Lung (tissue), 12 donors: Measurements from ENCODE around the gene CTR9. TPM values are rescaled to one million over a fixed set of nuclear protein-coding genes. Genes with fewer than 3 reads are reported as not detected.
A peak's percentile ranks its signal among the peaks of the same experiment; 100 is the strongest.

ENCODE experiments used
- ATAC-seq: fragments of 200-7000 bp; cut with Tn5 transposase; one replicate; pipeline ENCODE4 v1.9.1; 2020; ENCODE audit warnings: moderate number of reproducible peaks; ENCODE audit not compliant: insufficient read depth, low FRiP score
- DNase-seq, 3 donors: peaks; one replicate each; pipeline ENCODE4 v3.0.0-alpha.2; 2013 to 2017
- H3K27ac ChIP-seq, 2 donors: one replicate each; pipeline ENCODE4 v1.5.1; 2013; ENCODE audit warnings: mild to moderate bottlenecking in 2 of 2, moderate library complexity in 2 of 2, control low read depth in 1 of 2, inconsistent platforms in 1 of 2, low read depth in 1 of 2, low read length in 1 of 2
- H3K27me3 ChIP-seq, 3 donors: one replicate each; pipeline ENCODE4 v1.5.1; 2013; ENCODE audit warnings: low read length in 2 of 3; ENCODE audit not compliant: control insufficient read depth in 3 of 3, insufficient read depth in 3 of 3
- H3K36me3 ChIP-seq, 4 donors: one replicate each; pipeline ENCODE4 v1.5.1; 2013; ENCODE audit warnings: low read length in 4 of 4, mild to moderate bottlenecking in 1 of 4, moderate library complexity in 1 of 4; ENCODE audit not compliant: control insufficient read depth in 4 of 4, insufficient read depth in 4 of 4
- H3K4me1 ChIP-seq, 5 donors: one replicate each; pipeline ENCODE4 v1.5.1; 2013; ENCODE audit warnings: low read length in 5 of 5, mild to moderate bottlenecking in 2 of 5, moderate library complexity in 1 of 5; ENCODE audit not compliant: control insufficient read depth in 5 of 5, insufficient read depth in 5 of 5
- H3K4me3 ChIP-seq: one replicate; pipeline ENCODE4 v1.5.1; 2013; ENCODE audit warnings: mild to moderate bottlenecking, control low read depth, moderate library complexity
- H3K9ac ChIP-seq, 2 donors: one replicate each; pipeline ENCODE4 v1.5.1; 2013; ENCODE audit warnings: low read length in 2 of 2, control low read depth in 1 of 2; ENCODE audit not compliant: insufficient read depth in 1 of 2
- H3K9me3 ChIP-seq, 4 donors: one replicate each; pipeline ENCODE4 v1.5.1; 2013; ENCODE audit warnings: low read length in 3 of 4, mild to moderate bottlenecking in 1 of 4, moderate library complexity in 1 of 4; ENCODE audit not compliant: control insufficient read depth in 4 of 4, insufficient read depth in 3 of 4
- WGBS, 2 donors: extraction: QIAGEN DNeasy Blood & Tissue Kit; methylation state at CpG; one replicate each; pipeline ENCODE4 v1.1.7; 2013; 5-methylcytosine and 5-hydroxymethylcytosine counted together
- polyA plus RNA-seq, 2 donors: library from polyadenylated mRNA; stranded (reverse); fragments of 200-250 nt; gene quantifications; one replicate each; pipeline ENCODE4 v1.2.1, GENCODE V29; 2013
- total RNA-seq, 2 donors: library from RNA; depleted of rRNA in 1 of 2; stranded (reverse); fragments of >200 nt in 1 of 2; gene quantifications; one replicate each; pipeline ENCODE4 v1.2.1, GENCODE V29; 2014 to 2021
- TF ChIP-seq, protein P1 (sequence below): IDR thresholded peaks from 2 replicates; pipeline ENCODE4 v1.5.1; 2012; ENCODE audit warnings: mild to moderate bottlenecking; ENCODE audit errors: control extremely low read depth, extremely low read depth
- donor health status: control.
- donor health status: control.
- donor health status: Bipolar disorder and iron deficiency.
- donor health status: healthy.
- donor health status: DM: yes; HTN: yes; CAD: no.

Gene CTR9
- total and polyA plus RNA-seq, 4 donors = 13.2 to 40.0 (median 22.1) TPM

DNA sequence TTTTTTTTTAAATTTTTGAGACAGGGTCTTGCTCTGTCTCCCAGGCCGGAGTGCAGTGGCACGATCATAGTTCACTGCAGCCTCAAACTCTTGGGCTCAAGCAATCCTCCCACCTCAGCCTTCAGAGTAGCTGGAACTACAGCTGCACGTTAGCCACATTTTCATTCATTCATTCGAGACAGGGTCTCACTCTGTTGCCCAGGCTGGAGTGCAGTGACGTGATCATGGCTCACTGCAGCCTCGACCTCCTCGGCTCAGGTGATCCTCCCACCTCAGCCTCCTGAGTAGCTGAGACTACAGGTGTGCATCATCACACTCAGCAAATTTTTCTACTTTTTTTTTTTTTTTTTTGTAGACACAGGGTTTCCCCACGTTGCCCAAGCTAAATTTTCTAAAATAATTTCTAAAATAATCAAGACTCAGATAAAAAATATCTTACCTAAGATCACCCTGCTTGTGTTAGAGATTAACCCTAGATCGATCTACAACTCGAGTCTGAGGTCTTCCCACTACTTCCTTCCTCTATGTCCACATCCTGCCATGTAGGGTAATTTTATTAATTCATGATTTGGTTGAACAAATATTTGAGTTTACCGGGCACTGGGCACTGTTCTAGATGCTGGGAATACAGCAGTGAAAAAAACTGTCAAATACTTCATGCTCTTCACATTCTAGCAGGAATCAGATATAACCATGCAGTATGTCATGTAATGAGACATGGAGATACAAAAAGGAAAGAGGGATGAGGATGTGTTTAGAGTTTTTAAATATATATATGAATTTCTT is 42.6 kb downstream of the CTR9 start:
- Histone ChIP-seq H3K9me3 (no peaks in the 10 kb centered on the region), H3K4me1 (peaks cover 0 to 4% (median 0%) of the 10 kb centered on the region in 5 donors), H3K4me3 (no peak overlapping the region), H3K27me3 (no peaks in the 10 kb centered on the region), H3K9ac (no peak overlapping the region), H3K27ac (no peak overlapping the region), H3K36me3 (peaks cover 7 to 24% (median 23%) of the 10 kb centered on the region in 4 donors)
- TF ChIP-seq, protein P1, sequence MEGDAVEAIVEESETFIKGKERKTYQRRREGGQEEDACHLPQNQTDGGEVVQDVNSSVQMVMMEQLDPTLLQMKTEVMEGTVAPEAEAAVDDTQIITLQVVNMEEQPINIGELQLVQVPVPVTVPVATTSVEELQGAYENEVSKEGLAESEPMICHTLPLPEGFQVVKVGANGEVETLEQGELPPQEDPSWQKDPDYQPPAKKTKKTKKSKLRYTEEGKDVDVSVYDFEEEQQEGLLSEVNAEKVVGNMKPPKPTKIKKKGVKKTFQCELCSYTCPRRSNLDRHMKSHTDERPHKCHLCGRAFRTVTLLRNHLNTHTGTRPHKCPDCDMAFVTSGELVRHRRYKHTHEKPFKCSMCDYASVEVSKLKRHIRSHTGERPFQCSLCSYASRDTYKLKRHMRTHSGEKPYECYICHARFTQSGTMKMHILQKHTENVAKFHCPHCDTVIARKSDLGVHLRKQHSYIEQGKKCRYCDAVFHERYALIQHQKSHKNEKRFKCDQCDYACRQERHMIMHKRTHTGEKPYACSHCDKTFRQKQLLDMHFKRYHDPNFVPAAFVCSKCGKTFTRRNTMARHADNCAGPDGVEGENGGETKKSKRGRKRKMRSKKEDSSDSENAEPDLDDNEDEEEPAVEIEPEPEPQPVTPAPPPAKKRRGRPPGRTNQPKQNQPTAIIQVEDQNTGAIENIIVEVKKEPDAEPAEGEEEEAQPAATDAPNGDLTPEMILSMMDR = no peak
- DNase-seq (no peak), ATAC-seq (no peak)
- 56 to 58% methylated on average over 11 of the region's 11 CpGs for WGBS, 2 donors

DNA sequence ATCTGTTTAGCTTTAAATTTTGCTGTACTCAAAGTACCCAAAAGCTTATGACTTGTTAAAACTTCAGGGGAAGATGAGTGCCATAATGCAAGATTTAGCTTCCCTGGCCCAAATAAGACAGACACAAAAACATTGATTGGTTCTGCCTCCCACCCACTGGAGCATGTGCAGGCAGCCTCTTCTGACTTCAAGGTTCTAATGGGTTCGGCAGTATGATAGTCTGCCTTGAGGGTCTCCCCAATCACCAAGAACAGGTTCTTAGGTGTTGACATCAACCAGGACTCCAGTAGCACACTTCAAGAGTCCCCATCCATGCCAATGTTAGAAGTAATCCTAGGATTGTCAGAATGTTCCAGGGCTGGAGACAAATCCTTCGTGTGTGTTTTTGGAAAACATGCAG is 45.1 kb downstream of the CTR9 start:
- WGBS, 2 donors = 73 to 90% methylated on average over 2 of the region's 2 CpGs
- Histone ChIP-seq H3K27me3 (no peaks in the 10 kb centered on the region), H3K4me3 (no peak overlapping the region), H3K9ac (no peak overlapping the region), H3K36me3 (peaks cover 16 to 49% (median 46%) of the 10 kb centered on the region in 4 donors), H3K9me3 (no peaks in the 10 kb centered on the region), H3K4me1 (peaks cover 0 to 7% (median 0%) of the 10 kb centered on the region in 5 donors), H3K27ac (no peak overlapping the region)
- peak in 1 of 3 donors; percentile 4 for DNase-seq
- TF ChIP-seq, protein P1 = no peak
- no peak for ATAC-seq

DNA sequence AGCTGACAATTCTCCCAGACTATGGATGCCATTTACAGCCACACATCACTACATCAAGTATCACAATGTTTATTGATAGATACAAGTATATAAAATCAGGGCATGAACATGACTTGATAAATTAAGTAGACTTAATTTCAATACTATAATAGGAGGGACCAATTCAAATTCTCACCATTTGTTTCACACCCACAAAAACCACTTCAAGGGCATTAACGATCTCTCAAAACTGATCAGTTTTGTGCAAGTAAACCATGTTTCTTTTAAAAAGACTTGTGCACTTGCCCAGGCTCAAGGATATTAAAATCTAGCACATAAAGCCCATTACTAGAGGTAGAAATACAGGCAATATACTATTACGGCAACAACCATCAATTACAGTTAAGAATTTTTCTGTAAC is 46.0 kb downstream of the CTR9 start:
- 71 to 83% methylated on average over 2 of the region's 2 CpGs for whole genome bisulfite sequencing, 2 donors
- ATAC-seq = no peak
- Histone ChIP-seq H3K4me1 (peaks cover 0 to 7% (median 0%) of the 10 kb centered on the region in 5 donors), H3K36me3 (peaks cover 19 to 57% (median 53%) of the 10 kb centered on the region in 4 donors), H3K9me3 (no peaks in the 10 kb centered on the region), H3K4me3 (no peak overlapping the region), H3K9ac (no peak overlapping the region), H3K27ac (no peak overlapping the region), H3K27me3 (no peaks in the 10 kb centered on the region)
- no peak for DNase-seq
- TF ChIP-seq, protein P1 = no peak
